Esophagus muscularis mucosa (tissue), 4 donors: ENCODE measurements around the gene SUPT3H.

ENCODE experiments used
- CTCF ChIP-seq, 3 experiments: fragments of 200-600 bp in 2 of 3; fragments of 450-650 bp in 1 of 3; sonication (generic) in 2 of 3; IDR thresholded peaks; one replicate each; pipeline ENCODE4 v1.5.1; 2017 to 2019; ENCODE audit warnings: antibody characterized with exemption in 3 of 3, mild to moderate bottlenecking in 2 of 3, moderate library complexity in 1 of 3
- EP300 ChIP-seq: sonication (generic); formaldehyde crosslinking; IDR thresholded peaks from one replicate; pipeline ENCODE4 v1.6.1; 2017; ENCODE audit warnings: antibody characterized with exemption
- POLR2A ChIP-seq: fragments of 450-650 bp; IDR thresholded peaks from one replicate; pipeline ENCODE4 v1.6.1; 2017; ENCODE audit warnings: antibody characterized with exemption, moderate library complexity, mild to moderate bottlenecking, low read depth

GRCh38 chr6:45420909-45421708, 43.4 kb upstream of the SUPT3H start:
- TF ChIP-seq POLR2A: no peak
- TF ChIP-seq CTCF (IDR thresholded peaks at IDR 0.05): no peak
- no peak for TF ChIP-seq EP300
